Activated T-cell treated with anti-CD3 and anti-CD28 coated beads for 4 hours (primary cell): ENCODE results near the gene TTC39C.

Experiments
- DNase-seq: peaks from one replicate; pipeline ENCODE4 v3.0.0-alpha.2; 2020

Gene TTC39C

GRCh38 chr18:24089515-24090337 is 75.2 kb downstream of the TTC39C start:
- DNase-seq, result no peak

GRCh38 chr18:24090876-24091275 is 76.3 kb downstream of the TTC39C start:
- DNase-seq, result no peak

DNA sequence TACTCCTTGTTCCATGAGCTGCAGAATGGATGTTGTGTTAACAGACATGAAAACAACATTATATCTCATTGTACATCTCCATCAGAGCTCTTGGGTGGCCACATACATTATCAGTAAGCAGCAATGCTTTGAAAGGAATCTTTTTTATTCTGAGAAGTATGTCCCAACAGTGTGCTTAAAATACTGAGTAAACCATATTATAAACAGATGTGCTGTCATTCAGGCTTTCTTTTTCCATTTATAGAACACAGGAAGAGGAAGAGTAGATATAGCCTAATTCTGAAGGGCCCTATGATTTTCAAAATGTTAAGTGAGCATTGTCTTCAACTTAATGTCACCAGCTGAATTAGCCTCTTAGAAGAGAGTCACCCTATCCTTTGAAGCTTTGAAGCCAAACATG is 80.0 kb downstream of the TTC39C start:
- DNase-seq, result no peak

GRCh38 chr18:24095976-24096375 is 81.4 kb downstream of the TTC39C start:
- DNase-seq, result no peak

DNA sequence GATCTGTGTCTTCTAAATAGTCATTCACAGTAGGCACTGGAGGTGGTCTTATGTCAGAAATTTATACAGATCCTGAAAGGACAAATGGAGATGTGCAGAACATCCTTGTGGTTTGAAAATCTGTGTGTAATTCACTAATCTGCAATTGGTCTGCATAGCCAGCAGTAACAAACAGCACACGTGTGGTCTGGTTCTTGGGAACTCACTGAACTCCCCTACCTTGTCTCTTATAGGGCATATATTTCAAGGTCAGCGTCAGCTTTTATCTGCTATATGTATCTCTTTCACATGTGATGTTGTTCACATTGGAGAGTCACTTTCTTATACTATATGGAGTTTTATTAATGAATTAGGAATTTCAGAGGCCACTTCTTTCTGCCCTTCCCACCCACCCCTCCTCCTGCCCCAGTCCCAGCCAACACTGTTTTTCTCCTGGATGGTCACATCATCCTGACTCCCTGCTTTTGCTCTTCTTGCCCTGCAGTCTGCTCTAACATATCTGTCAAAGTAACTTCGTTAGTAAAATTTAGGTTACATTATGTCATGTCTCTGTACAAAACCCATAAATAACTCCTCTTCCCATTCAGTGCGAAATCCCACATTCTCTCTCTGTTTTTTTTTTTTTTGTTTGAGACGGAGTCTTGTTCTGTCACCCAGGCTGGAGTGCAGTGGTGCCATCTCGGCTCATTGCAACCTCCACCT is 88.9 kb downstream of the TTC39C start:
- DNase-seq, result no peak

DNA sequence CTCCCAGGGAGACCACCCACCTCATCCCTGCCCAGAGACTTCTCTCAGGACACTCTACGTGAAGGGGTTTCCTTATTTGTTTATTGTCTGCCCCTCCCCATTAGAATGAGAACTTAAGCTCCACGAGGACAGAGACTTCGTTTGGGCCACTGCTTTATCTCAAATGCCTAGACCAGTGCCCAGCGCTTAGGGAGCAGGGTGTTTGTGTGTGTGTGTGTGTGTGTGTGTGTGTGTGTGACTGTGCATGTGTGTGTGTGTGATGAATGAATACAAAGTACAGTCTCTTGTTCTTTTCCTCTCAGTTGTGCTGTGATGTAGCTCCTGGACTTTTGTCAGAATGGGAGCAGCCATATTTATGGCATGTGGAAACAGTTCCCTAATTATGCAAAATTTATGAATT is 89.9 kb downstream of the TTC39C start:
- DNase-seq, result no peak

DNA sequence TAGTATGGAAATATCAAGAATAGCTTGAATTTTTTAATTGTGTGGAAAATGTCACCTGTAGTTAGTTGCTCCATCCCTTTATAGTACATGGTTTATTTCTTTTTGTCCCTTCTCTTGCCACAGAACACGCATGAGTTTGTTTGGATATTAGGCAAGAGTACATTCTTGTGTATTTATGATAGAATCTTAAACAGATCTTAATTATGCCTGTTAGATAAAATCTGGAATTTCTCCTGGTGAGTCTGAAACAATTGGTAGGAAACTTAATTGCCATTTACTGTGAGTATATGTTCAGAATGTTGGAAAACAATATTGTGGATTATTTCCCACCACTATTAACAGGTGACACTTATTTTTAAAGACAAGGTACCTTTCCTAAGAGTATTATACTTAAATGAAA is 94.1 kb downstream of the TTC39C start:
- DNase-seq, result no peak

- no peak for DNase-seq
Observed at GRCh38 chr18:24111936-24112335, 97.4 kb downstream of the TTC39C start.

DNA sequence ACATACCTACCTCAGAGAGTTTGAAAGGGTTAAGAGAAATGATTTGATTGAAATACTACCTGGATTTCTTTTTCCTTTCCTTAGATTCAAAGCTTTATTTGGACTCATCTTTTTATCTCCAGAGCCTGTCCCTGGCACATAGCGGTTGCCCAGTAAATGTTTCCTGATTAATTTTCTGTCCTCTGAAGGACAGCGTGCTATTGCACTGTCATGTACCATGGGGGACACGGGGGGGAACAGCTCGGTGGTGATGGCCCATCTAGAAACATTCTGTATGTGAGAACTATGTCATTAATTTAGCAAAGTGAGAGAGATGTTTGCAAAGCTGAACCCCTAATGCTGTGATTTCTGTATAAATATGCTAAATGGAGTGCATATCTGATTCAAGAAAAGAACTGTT is 97.9 kb downstream of the TTC39C start:
- DNase-seq, result no peak

DNA sequence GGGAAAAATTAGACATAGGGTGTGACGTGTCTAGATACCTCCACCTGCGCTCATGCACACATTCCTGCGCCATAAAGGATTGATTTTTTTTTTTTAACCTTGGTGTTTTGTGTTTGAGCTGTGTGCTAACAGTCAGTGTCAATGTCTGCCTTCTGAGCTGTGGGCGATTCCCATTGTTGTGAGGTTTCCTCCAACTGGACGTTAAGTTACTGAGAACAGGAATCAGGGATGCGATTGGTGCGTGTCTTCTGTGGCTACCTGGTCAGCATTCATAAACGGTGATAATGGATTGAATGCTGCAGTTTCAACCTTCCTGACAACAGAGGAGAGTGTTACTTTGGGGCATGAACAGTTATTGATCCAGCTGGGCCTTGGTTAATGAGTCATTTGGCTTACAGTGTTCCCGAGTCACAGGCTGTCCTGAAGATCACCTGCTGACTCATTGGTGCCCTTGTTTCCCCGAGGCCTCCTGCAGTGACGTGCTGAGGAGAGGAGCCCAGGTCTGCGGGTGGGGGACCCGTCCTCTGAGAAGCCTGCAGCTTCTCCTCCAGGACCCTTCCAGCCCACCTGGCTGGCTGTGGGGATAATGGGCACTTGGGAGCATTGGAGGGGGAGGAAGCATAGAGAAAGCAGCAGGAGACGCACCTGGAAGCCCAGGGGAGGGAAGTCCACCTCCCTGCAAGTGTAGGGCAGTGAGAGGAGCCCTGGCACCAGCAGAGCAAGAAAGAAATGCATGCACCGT is 98.5 kb downstream of the TTC39C start:
- no peak for DNase-seq

DNA sequence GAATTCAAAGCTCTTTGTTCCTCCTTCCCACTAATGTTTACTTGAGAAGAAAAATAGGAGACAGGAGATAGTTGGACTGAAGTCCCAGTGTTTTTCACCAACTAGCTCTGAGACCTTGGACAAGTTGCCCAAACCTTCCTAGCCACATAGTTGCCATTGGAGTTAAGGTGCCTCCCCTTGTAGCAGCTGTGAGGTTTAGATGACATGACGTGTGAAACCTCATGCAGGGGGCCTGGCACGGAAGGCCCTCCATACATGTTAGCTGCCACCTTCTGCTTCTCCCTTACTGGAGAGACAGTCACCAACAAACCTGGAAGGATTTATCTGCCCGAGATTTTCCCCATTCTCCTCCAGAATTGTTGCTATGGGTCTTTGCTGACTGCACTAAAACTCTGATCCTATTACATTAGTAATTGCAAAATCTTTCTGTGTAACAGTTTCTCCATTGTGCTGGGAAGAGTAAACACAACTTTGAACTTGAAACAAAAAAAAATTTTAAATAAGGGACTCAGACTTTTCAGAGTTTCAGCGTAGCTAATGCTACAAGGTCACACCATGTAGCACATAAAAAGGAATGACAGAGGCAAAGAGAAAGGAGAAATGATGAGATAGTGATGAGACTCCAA is 100.5 kb downstream of the TTC39C start:
- no peak for DNase-seq

- no peak for DNase-seq
Observed at GRCh38 chr18:24115628-24116027, 101.1 kb downstream of the TTC39C start.

GRCh38 chr18:24118750-24119577 is 104.4 kb downstream of the TTC39C start:
- peak; percentile 73 for DNase-seq

DNA sequence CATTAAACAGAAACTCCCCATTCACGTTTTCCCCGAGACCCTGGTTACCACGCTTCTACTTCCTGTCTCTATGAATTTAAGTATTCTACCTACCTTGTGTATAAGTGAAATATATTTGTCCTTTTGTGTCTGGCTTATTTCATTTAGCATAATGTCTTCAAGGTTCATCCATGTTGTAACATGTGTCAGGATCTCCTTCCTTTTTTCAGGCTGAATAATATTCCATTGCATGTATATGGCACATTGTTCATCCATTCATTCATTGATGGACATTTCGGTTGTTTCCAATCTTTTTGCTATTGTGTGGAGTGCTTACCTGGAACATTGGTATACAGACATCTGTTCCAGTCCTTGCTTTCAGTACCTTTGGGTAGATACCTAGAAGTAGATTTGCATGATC is 106.1 kb downstream of the TTC39C start:
- no peak for DNase-seq

GRCh38 chr18:24121625-24122024 is 107.1 kb downstream of the TTC39C start:
- DNase-seq, result no peak

GRCh38 chr18:24126155-24126961 is 111.8 kb downstream of the TTC39C start:
- no peak for DNase-seq

DNA sequence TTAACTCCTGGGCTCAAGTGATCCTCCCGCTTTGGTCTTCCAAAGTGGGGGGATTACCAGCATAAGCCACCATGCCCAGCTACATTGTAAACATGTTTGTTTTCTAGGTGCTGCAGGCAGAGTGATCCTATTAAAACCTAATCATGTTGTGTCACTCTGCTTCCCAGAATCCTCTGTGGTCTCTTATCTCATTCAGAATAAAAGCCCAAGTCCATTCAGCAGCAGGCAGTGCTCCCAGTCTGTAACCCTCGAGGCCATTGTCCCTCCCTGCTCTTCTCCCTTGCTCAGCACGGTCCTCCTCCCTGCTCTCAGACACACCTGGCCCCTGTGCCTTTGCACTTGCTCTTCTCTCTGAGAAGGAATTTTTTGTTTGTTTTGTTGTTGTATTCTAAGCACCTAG is 113.2 kb downstream of the TTC39C start:
- no peak for DNase-seq

- DNase-seq, result no peak
Observed at GRCh38 chr18:24128700-24129099, 114.1 kb downstream of the TTC39C start.

DNA sequence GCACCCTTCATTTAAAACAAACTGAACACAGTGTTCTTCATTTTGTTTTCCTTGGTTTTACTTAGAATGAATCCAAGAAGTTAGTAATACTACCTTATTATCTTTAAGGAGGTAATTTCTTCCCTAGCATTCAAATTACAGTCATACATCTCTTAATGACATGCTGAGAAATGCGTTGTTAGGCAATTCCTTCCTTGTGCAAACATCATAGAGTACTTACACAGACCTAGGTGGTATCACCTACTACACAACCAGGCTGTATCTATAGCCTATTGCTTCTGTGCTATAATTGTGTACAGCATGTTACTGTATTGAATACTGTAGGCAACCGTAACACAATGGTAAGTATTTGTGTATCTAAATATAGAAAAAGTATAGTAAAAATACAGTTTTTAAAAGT is 115.9 kb downstream of the TTC39C start:
- no peak for DNase-seq

GRCh38 chr18:24136967-24137373 is 122.4 kb downstream of the TTC39C start:
- DNase-seq, result no peak

DNA sequence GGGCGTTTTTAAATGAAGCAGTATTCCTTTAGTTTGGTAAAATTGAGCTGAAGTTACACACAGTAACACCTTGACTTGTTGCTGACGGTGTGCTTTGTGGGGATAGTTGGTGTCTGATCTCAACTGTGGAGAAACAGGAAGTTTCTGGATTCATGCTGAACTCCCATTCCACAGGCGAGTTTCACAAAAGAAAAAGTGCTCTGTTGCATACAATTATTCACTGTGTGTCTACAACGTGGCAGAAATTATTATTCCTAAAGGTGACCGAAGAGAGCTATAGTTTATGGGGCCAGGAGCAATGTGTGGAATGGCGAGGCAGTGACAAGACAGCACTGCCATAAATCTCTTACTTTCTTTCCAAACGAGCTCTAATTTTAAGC is 123.8 kb downstream of the TTC39C start:
- no peak for DNase-seq
